T-helper 2 cell treated with Interferon-gamma antibody and Interleukin-4, amounts not matched to agents 100 ng/mL and 5 ng/mL, for 36 hours (primary cell): ENCODE data around the gene CSH1. TPM values are rescaled to one million over a fixed set of nuclear protein-coding genes. Genes with fewer than 3 reads are reported as not detected.
"Not testable (repeated sequence)": the region's sequence is repeated elsewhere in the genome, so short reads cannot be mapped to it uniquely, and the experiment has no call there.

Experiments used
- intact Hi-C: fragments of 100-400 bp; cut with micrococcal nuclease; formaldehyde crosslinking; loops from one replicate; pipeline ENCODE4 v1.15.1; 2023
- total RNA-seq: library from RNA; stranded (reverse); gene quantifications from 2 replicates; pipeline ENCODE4 v1.2.3, GENCODE V29; 2022

Gene CSH1
- total RNA-seq, 1 donor from 2014 or later, result not detected

DNA sequence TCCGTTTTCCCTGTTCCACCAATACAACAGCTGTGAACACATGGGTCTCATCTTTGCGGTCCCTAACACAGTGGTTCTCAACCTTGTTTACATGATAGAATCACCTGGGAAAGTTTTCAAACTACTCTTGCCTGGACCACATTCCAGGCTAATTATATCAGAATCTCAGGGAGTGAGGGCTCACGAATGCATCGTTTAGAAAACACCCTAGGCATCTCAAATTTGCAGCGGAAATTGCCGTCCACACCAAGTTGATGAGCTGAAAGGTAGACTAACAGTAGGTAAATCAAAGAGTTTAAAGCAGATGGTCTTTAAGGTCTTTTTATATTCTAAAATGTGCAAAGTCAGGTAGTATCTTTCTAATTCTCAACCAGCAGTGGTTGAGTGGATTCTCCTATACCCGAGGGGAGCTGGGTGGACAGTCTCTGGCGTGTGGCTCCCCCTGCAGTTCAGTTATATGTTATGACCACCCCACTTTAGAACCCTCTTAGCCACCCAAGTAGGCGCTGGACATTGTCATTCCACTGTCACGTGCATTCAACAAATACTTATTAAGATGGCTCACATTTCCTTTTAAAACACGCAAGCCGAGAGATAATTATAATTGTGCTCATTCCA, 10.9 kb upstream of the CSH1 start:
- intact Hi-C loops, result not testable (repeated sequence)

DNA sequence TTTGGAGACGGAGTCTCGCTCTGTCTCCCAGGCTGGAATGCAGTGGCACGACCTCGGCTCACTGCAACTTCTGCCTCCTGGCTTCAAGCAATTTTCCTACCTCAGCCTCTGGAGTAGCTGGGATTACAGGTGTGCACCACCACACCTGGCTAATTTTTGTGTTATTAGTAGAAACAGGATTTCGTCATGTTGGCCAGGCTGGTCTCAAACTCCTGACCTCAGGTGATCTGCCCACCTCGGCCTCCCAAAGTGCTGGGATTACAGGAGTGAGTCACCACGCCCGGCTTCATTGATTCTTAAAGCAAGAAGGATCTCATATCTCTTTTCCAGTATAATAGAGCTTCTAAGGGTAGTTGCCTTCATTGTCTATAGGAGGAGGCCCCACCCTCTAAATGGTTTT, 8.4 kb upstream of the CSH1 start:
- intact Hi-C loops, result not testable (repeated sequence)

DNA sequence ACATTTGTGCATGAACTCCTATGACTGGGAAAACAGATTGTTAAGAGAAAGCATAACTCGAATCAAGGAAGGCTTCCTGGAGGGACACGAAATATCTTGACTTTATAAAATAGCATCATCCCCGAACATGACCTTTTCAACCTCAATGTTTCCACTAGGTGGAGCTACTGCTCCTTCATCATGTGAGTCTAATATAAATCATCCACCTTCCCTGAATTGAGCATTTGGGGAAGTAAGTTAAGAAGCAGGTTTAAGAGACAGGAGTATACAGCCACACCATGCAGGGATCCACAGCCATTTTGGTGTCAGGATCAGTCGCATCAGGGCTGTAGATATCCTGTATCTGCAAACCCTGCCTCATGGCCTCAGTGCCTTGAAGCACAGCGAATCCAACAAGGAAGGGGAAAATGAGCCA, 7.4 kb upstream of the CSH1 start:
- intact Hi-C loops, result not testable (repeated sequence)

DNA sequence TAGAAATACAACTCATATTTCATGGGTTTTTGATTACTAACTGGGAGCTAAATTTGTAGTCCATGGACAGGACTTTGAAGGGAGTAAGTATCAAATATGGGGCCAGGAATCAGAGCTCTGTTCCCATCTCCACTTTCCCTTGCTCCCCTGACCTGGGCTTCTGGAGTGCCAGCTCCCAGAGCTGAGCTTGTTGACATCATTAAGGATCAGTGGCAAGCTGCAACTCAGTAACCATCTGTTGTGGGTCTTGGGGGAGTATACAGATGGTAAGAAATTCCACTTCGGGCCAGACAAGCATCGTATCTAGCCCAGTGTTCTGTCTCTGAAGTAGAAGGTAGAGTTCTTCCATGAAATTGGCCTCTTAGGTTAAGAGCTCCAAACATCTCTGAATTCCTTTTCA, 5.6 kb upstream of the CSH1 start:
- intact Hi-C loops, result not testable (repeated sequence)

DNA sequence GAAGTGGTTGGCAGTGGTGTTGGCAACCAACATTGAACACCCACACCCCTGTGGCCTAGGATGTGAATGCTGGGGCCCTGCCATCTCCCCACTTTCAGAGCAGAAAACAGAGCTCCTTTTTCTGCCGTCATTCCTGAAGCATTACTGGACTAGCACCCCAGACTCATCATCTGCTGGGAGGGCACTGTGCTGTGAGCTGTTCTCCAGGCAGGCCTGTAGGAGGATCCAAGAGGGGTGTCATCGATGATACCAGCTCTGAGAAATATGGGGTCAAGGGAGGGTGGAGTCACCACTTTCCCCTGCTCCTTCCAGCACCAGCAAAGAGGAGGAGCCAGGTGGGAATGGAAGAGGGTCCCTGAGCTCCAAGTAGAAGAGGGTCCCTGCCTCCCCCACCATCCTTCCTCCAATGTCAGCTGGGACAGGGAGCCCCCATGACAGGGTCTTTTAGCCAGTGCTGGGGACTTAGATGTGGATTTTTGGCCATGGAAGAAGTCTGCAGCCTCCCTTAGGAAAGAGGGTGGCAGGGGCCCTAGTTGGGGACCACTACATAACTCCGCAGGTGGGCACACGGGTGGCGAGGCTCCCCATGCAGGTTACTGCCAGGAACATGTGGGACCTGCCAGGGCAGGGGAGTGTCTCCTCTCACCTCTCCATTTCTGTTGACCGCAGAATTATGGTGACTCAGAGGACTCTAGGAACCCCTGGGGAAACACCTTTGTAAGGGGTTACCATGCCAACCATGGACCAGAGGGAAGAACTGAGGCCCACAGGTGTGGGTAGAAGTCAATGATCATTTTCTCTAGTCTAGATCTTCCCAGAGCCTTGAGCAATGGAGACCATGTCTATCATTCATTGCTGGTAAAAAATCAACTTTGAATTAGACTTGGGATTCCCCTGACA, 2.8 kb upstream of the CSH1 start:
- intact Hi-C loops, result not testable (repeated sequence)

DNA sequence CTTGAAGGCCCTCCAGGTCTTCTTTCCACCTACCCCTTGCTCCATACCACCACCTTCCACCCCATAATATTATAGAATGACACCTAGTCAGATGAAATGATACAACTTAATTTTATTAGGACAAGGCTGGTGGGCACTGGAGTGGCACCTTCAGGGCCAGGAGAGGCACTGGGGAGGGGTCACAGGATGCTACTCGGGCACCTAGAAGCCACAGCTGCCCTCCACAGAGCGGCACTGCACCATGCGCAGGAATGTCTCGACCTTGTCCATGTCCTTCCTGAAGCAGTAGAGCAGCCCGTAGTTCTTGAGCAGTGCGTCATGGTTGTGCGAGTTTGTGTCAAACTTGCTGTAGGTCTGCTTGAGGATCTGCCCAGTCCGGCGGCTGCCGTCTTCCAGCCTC, 1.6 kb downstream of the CSH1 start:
- intact Hi-C loops, result not testable (repeated sequence)

DNA sequence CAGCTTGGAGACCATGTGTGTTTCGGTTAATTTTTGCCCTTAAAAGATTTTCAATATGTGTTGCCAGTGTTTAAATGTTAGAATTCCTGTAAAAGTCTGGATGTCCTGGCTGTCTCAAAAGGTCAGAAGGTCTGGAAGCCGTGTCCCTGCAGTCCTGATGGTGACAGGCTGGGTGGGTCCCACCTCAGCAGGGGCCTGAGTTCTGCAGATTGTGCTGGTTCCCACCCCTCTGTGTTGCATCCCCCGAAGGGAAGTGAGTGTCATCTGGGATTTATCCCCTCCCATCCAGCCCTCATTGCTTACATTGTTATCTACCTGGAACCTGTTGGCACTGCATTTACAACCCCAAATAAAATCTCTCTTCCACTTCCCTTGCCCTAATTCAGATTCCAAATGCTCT, 2.4 kb downstream of the CSH1 start:
- intact Hi-C loops, result not testable (repeated sequence)

DNA sequence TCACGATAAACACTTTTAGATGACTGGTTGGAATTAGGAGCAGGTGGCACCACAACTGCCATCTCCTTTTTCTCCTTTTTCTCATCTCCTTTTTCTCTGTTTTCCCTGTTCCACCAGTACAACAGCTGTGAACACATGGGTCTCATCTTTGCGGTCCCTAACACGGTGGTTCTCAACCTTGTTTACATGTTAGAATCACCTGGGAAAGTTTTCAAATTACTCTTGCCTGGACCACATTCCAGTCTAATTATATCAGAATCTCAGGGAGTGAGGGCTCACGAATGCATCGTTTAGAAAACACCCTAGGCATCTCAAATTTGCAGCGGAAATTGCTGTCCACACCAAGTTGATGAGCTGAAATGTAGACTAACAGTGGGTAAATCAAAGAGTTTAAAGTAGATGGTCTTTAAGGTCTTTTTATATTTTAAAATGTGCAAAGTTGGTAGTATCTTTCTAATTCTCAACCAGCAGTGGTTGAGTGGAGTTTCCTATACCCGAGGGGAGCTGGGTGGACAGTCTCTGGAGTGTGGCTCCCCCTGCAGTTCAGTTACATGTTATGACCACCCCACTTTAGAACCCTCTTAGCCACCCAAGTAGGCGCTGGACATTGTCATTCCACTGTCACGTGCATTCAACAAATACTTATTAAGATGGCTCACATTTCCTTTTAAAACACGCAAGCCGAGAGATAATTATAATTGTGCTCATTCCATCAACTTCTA, 3.9 kb downstream of the CSH1 start:
- intact Hi-C loops, result not testable (repeated sequence)

DNA sequence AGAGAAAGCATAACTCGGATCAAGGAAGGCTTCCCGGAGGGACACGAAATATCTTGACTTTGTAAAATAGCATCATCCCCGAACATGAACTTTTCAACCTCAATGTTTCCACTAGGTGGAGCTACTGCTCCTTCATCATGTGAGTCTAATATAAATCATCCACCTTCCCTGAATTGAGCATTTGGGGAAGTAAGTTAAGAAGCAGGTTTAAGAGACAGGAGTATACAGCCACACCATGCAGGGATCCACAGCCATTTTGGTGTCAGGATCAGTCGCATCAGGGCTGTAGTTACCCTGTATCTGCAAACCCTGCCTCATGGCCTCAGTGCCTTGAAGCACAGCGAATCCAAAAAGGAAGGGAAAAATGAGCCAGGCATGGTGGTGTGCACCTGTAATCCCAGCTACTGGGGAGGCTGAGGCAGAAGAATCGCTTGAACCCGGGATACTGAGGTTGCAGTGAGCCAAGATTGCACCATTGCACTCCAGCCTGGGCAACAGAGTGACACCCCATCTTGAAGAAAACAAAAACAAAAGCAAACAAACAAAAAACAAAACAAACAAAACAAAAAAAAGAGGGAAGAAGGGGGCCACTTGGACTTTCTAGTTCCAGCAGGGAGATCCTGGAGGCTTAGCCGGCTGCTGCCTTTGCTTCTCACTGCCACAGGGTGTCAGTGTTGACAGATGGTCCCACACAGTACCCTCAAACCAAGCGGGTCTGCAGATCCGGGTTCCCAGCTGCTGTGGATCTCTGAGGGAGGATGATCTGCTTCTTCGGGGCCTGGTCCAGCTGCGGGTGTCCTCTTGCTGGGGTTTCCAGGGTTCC, 7.1 kb downstream of the CSH1 start:
- intact Hi-C loops, result not testable (repeated sequence)

DNA sequence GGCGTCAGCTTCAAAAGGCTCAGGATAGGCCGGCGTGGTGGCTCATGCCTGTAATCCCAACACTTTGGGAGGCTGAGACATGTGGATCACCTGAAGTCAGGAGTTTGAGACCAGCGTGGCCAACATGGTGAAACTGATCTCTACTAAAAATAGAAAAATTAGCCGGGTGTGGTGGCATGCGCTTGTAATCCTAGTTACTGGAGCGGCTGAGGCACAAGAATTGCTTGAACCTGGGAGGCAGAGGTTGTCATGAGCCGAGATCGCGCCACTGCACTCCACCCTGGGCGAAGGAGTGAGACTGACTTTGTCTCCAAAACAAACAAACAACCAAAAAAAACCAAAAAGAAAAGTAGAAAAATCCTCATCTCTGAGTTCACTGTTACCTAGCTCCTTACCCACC, 11.3 kb downstream of the CSH1 start:
- intact Hi-C loops, result not testable (repeated sequence)

DNA sequence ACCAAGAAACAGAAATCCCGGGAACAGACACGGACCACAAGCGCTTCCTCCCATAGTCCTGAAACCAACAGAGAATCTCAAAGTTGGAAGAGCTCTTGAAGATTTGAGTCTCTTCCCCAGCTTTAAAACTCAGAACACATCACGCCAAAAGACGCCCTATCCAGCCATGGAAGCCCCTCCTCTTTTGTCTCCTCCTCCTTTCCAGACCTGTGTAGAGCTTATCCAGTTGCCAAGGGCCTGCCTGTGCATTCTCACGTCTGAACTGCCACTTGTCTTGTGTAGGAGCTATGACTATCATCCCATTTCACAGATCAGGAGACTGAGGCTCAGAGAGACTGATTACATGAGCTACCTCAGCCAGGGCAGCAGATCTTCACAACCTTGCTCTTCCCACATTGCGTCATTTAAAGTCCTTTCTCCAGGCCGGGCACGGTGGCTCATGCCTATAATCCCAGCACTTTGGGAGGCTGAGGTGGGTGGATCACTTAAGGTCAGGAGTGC, 13.7 kb downstream of the CSH1 start:
- intact Hi-C loops, result not testable (repeated sequence)

DNA sequence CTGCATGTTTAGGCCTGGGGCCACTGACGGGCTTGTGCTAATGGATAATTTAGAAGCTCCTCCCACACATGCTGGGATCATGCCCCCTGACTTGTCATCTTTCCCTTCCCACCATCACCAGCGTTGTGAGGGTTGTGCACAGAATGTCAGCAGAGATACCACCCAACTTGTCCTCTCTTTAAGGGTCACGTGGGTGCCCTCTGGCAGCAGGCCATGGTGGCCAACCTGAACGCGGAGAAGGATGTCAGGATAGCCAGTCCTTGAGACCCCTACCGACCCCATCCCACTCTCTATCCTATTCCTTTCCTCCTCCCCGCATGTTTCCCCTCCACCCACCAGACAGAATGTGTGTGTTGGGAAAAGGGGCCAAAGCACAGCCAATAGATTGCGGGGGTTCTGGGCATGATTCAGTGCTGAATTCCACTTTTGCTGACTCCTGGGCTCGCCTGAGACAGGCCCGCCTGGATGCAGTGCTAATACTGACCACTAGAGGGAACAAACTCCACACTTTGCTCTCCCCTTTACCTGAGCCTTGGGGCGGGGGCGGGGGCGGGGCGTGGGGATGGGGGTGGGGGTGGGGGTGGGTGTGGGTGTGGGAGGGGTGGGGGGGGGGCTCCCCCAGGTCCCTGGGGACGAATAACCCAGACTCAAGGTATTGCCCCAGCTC, 14.3 kb downstream of the CSH1 start, which contains the start of gene GH2:
GH2 (minus strand) TSS at position 10 of the 667 bp plus-strand sequence. CDS start 143 bp downstream, outside the sequence.
- intact Hi-C loops, result no loop called here

DNA sequence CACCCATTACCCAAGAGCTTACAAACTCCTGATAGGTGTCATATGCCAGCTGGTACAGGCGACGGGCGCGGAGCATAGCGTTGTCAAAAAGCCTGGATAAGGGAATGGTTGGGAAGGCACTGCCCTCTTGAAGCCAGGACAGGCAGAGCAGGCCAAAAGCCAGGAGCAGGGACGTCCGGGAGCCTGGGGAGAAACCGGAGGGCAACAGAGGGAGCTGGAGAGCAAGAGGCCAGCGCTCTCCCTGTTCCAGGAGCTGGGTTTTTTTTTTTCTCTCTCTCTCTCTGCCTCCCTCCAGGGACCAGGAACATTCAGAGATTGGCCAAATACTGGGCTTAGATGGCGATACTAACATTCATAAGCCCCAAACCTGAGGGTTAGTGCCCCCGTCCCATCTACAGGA, 15.0 kb downstream of the CSH1 start:
- intact Hi-C loops, result not testable (repeated sequence)

DNA sequence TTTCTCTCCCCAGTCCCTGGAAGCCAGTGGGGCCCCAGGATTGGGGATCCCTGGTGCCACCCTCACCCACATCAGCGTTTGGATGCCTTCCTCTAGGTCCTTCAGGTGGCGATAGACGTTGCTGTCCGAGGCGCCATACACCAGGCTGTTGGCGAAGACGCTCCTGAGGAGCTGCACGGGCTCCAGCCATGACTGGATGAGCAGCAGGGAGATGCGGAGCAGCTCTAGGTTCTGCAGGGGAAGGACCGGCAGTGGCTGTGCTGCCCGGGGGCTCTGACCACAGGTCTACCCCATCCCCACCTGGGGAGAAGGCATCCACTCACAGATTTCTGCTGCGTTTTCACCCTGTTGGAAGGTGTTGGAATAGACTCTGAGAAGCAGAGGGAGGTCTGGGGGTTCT, 15.7 kb downstream of the CSH1 start:
- intact Hi-C loops, result no loop called here

DNA sequence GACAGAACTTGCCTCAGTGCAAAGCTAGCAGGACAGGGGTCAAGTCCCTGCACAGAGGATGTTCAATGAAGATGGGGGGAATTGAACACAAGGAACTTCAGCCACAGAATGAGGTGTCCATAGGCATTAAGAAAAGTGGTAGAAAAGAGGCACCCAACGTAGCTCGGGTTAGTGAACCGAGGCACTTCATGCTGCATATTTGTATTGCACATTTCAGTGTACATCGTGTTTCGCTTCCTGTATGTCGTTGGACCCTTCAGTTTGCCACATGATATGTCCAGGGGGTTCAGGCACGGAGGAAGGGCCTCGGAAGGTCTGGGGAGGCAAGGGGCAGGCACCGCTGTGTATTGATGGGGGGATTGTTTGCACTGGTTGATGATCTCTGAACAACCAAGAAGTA, 18.0 kb downstream of the CSH1 start:
- intact Hi-C loops, result not testable (repeated sequence)

DNA sequence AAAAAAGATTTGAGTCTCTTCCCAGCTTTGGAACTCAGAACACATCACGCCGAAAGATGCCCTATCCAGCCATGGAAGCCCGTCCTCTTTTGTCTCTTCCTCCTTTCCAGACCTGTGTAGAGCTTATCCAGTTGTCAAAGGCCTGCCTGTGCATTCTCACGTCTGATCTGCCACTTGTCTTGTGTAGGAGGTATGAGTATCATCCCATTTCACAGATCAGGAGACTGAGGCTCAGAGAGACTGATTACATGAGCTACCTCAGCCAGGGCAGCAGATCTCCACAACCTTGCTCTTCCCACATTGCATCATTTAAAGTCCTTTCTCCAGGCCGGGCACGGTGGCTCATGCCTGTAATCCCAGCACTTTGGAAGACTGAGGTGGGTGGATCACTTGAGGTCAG, 21.7 kb downstream of the CSH1 start:
- intact Hi-C loops, result not testable (repeated sequence)

DNA sequence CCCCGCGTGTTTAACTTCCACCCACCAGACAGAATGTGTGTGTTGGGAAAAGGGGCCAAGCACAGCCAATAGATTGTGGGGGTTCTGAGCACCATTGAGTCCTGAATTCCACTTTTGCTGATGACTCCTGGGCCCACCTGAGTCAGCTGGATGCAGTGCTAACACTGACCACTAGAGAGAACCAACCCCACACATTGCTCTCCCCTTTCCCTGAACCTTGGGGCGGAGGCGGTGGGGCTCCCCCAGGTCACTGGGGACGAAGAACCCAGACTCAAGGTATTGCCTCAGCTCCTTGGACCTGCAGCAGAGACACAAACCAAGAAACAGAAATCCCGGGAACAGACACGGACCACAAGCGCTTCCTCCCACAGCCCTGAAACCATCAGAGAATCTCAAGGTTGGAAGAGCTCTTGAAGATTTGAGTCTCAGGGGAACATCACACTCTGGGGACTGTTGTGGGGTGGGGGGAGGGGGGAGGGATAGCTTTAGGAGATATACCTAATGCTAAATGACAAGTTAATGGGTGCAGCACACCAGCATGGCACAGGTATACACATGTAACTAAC, 22.2 kb downstream of the CSH1 start:
- intact Hi-C loops, result not testable (repeated sequence)

DNA sequence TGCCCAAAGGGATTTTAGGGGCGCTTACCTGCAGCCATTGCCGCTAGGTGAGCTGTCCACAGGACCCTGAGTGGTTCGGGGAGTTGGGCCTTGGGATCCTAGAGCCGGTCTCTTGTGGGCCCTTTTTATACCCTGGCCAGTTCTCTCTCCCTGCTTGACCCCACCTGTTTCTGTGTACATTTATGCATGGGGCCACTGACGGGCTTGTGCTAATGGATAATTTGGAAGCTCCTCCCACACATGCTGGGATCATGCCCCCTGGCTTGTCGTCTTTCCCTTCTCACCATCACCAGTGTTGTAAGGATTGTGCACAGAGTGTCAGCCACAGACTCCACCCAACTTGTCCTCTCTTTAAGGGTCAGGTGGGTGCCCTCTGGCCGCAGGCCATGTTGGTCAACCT, 22.8 kb downstream of the CSH1 start, which contains the start of gene CSH2:
CSH2 (minus strand) TSS at position 101 of the 400 bp plus-strand sequence; CDS start at position 38, 63 bp downstream.
- intact Hi-C loops, result not testable (repeated sequence)

DNA sequence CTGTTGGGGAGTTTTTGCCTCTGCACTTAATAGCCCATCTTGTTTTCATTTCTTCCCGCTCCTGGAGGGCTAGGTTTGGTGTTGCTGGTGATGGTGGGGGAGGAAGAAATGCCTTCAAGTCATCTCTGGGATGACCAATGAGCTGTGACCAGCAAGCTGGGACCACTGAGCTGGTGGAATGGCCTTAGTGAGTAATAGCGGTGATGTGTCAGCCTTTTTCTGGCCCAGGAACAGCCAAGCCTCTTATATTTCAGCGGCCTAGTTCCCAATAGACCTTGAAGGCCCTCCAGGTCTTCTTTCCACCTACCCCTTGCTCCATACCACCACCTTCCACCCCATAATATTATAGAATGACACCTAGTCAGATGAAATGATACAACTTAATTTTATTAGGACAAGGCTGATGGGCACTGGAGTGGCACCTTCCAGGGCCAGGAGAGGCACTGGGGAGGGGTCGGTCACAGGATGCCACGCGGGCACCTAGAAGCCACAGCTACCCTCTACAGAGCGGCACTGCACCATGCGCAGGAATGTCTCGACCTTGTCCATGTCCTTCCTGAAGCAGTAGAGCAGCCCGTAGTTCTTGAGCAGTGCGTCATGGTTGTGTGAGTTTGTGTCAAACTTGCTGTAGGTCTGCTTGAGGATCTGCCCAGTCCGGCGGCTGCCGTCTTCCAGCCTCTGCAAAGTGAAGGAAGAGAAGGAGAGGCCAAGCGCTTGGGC, 24.6 kb downstream of the CSH1 start:
- intact Hi-C loops, result not testable (repeated sequence)
